Mesodermal cell (in vitro differentiated cells): ENCODE results near the gene ZFHX3.
A peak's percentile ranks its signal among the peaks of the same experiment; 100 is the strongest.

Experiments used
- H3K27ac ChIP-seq: 2 replicates; pipeline ENCODE4 v1.7.0; 2013; ENCODE audit warnings: mild to moderate bottlenecking, low read depth, low read length, moderate library complexity; ENCODE audit not compliant: severe bottlenecking
- H3K36me3 ChIP-seq: 2 replicates; pipeline ENCODE4 v1.7.1; 2013; ENCODE audit warnings: mild to moderate bottlenecking, low read length, moderate library complexity; ENCODE audit not compliant: control insufficient read depth, insufficient read depth
- H3K4me1 ChIP-seq: one replicate; pipeline ENCODE4 v1.7.1; 2013; ENCODE audit warnings: mild to moderate bottlenecking, low read length; ENCODE audit not compliant: insufficient read depth, control insufficient read depth, poor library complexity, severe bottlenecking
- H3K4me3 ChIP-seq: 2 replicates; pipeline ENCODE4 v1.7.0; 2013; ENCODE audit warnings: low read length, control low read depth, mild to moderate bottlenecking; ENCODE audit not compliant: insufficient read depth, poor library complexity, severe bottlenecking; ENCODE audit errors: extremely low read depth
- H3K9me3 ChIP-seq: 2 replicates; pipeline ENCODE4 v1.7.1; 2013; ENCODE audit warnings: mild to moderate bottlenecking, low read length, moderate library complexity; ENCODE audit not compliant: control insufficient read depth
- WGBS, 2 experiments: methylation state at CpG; one replicate each; pipeline ENCODE4 v1.1.5; 2013; ENCODE audit warnings: missing lambda C conversion rate in 2 of 2; ENCODE audit not compliant: insufficient coverage in 2 of 2; 5-methylcytosine and 5-hydroxymethylcytosine counted together

Gene ZFHX3

GRCh38 chr16:73053364-73054124 lies 5.6 kb upstream of the ZFHX3 start:
- Histone ChIP-seq H3K27ac (peak overlapping the region; percentile 74), H3K36me3 (no peaks in the 10 kb centered on the region), H3K4me1 (peaks cover 73% of the 10 kb centered on the region), H3K4me3 (no peak overlapping the region), H3K9me3 (no peaks in the 10 kb centered on the region)
- 2 to 6% methylated on average over 7 to 10 of the region's 16 CpGs for WGBS, 2 experiments

GRCh38 chr16:73053038-73053363 lies 5.1 kb upstream of the ZFHX3 start:
- no peak overlapping the region for H3K4me3 ChIP-seq
- 20% methylated on average over 2 of the region's 4 CpGs; no CpG with 5 or more reads in 1 of the 2 experiments for WGBS, 2 experiments

GRCh38 chr16:73052576-73052975 lies 4.6 kb upstream of the ZFHX3 start:
- WGBS, 2 experiments = 8 to 17% methylated on average over 7 to 9 of the region's 9 CpGs
- Histone ChIP-seq H3K27ac (peak overlapping the region; percentile 74), H3K4me1 (peaks cover 73% of the 10 kb centered on the region), H3K4me3 (no peak overlapping the region), H3K36me3 (no peaks in the 10 kb centered on the region), H3K9me3 (no peaks in the 10 kb centered on the region)

More at GRCh38 chr16:73053038-73053363, 5.1 kb upstream of the ZFHX3 start:
- Histone ChIP-seq H3K4me1 (peaks cover 73% of the 10 kb centered on the region), H3K27ac (peak overlapping the region; percentile 74), H3K36me3 (no peaks in the 10 kb centered on the region), H3K9me3 (no peaks in the 10 kb centered on the region)

GRCh38 chr16:73051961-73052360 lies 4.0 kb upstream of the ZFHX3 start:
- Histone ChIP-seq H3K4me1 (peaks cover 77% of the 10 kb centered on the region), H3K36me3 (no peaks in the 10 kb centered on the region), H3K4me3 (no peak overlapping the region), H3K27ac (no peak overlapping the region), H3K9me3 (no peaks in the 10 kb centered on the region)
- 47 to 52% methylated on average over 2 to 4 of the region's 9 CpGs for WGBS, 2 experiments

GRCh38 chr16:73051226-73051625 lies 3.3 kb upstream of the ZFHX3 start:
- WGBS, 2 experiments = 49 to 81% methylated on average over 4 of the region's 5 CpGs
- Histone ChIP-seq H3K36me3 (no peaks in the 10 kb centered on the region), H3K4me1 (peaks cover 77% of the 10 kb centered on the region), H3K4me3 (no peak overlapping the region), H3K9me3 (no peaks in the 10 kb centered on the region), H3K27ac (no peak overlapping the region)

- Histone ChIP-seq H3K4me3 (no peak overlapping the region), H3K27ac (no peak overlapping the region), H3K9me3 (no peaks in the 10 kb centered on the region), H3K4me1 (peaks cover 74% of the 10 kb centered on the region), H3K36me3 (no peaks in the 10 kb centered on the region)
- WGBS, 2 experiments = 42 to 65% methylated on average over 5 of the region's 11 CpGs
These were observed 2.5 kb upstream of the ZFHX3 start for GRCh38 chr16:73050201-73051099.

GRCh38 chr16:73049511-73049910 lies 1.6 kb upstream of the ZFHX3 start:
- H3K4me1 ChIP-seq = peaks cover 66% of the 10 kb centered on the region

GRCh38 chr16:73049091-73049490 lies 1.2 kb upstream of the ZFHX3 start:
- Histone ChIP-seq H3K9me3 (no peaks in the 10 kb centered on the region), H3K4me1 (peaks cover 68% of the 10 kb centered on the region), H3K4me3 (peak overlapping the region; percentile 53), H3K36me3 (no peaks in the 10 kb centered on the region), H3K27ac (peak overlapping the region; percentile 77)
- 27 to 29% methylated on average over 7 of the region's 8 CpGs for WGBS, 2 experiments

More at GRCh38 chr16:73049511-73049910, 1.6 kb upstream of the ZFHX3 start:
- H3K36me3 ChIP-seq = no peaks in the 10 kb centered on the region
- no peaks in the 10 kb centered on the region for H3K9me3 ChIP-seq
- no peak overlapping the region for H3K4me3 ChIP-seq
- H3K27ac ChIP-seq = no peak overlapping the region
- WGBS, 2 experiments = 21 to 26% methylated on average over 4 of the region's 4 CpGs

- Histone ChIP-seq H3K27ac (peak overlapping the region; percentile 77), H3K4me1 (peaks cover 70% of the 10 kb centered on the region), H3K4me3 (peak overlapping the region; percentile 53), H3K36me3 (no peaks in the 10 kb centered on the region), H3K9me3 (no peaks in the 10 kb centered on the region)
- 1 to 2% methylated on average over 37 to 53 of the region's 57 CpGs for WGBS, 2 experiments
These were observed 558 bp upstream of the ZFHX3 start for GRCh38 chr16:73048292-73049080.

- H3K4me1 ChIP-seq = peaks cover 68% of the 10 kb centered on the region
- no peaks in the 10 kb centered on the region for H3K36me3 ChIP-seq
- no peaks in the 10 kb centered on the region for H3K9me3 ChIP-seq
- 4 to 7% methylated on average over 3 to 4 of the region's 6 CpGs for WGBS, 2 experiments
- peak overlapping the region; percentile 53 for H3K4me3 ChIP-seq
- H3K27ac ChIP-seq = peak overlapping the region; percentile 77
These were observed 750 bp downstream of the ZFHX3 start for GRCh38 chr16:73047221-73047535.
